Activated naive CD8-positive, alpha-beta T cell treated with anti-CD3 and anti-CD28 coated beads, Interleukin-2, amount 50 U/mL, for 16 hours (primary cell): Measurements from ENCODE around the gene SPTBN4.

Experiments used
- DNase-seq: peaks from one replicate; pipeline ENCODE4 v3.0.0-alpha.2; 2020; ENCODE audit warnings: low read depth, low spot score

Gene SPTBN4

GRCh38 chr19:40603071-40603388 is 136.2 kb downstream of the SPTBN4 start:
- no peak for DNase-seq

DNA sequence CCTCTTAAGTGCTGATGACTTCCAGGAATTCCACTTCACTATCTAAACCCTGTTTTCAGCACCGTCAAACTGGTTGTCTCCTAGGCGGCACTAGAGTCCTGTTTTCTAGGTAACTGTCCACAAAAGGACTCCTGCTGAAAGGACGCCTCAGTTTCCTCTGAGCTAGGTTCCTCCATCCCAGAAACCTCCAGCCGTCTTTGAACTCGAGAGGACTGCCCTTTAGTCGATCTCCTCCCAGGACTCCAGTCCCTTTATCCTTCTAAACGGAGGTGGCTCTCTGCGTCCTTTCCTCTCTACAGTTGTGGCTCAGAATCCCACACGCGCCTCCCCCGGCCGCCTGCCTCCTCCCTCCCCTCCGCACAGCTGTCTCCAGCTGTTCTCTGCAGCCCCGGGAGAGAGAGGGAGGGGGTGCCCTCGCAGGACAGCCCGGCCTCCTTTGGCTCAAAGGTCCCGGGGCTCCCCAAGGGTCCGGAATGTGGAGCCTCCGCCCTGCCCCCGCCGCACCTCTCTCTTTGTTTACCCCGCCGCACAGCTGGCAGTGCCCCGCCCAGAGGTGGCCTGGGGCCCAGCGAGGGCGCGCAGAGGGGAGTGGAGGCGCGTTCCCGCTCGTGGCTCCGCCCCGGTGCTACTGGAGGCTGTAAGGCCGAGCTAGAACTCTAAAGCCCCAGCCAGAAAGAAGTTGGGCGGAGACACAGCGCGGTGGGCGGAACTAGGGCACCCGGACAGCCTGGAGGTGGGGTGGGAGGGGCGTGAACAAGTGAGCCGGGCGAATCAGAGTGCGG is 136.8 kb downstream of the SPTBN4 start:
- peak; percentile 91 for DNase-seq

DNA sequence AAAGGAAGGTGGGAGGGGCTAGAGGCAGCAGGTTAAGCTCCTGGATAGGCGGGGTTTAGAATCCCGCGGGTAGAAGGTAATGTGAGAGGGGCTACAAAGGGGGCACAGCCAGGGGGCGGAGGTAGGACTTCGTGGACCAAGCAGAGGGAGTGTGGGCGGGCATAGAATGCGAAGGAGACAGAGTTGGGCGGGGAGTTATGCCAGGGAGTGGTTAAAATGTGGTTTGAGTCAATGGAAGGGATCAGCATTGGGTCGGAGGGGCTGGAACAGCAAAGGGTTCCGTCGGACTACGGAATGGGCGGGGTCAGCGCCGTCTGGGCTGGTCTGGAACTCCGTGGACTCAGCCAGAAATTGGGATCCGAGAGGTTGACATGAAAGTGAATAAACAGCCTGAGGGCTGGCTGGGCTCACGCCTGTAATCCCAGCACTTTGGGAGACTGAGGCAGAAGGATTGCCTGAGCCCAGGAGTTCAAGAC is 137.4 kb downstream of the SPTBN4 start:
- DNase-seq = no peak

- no peak for DNase-seq
Measured at GRCh38 chr19:40604647-40605215, 137.9 kb downstream of the SPTBN4 start.

DNA sequence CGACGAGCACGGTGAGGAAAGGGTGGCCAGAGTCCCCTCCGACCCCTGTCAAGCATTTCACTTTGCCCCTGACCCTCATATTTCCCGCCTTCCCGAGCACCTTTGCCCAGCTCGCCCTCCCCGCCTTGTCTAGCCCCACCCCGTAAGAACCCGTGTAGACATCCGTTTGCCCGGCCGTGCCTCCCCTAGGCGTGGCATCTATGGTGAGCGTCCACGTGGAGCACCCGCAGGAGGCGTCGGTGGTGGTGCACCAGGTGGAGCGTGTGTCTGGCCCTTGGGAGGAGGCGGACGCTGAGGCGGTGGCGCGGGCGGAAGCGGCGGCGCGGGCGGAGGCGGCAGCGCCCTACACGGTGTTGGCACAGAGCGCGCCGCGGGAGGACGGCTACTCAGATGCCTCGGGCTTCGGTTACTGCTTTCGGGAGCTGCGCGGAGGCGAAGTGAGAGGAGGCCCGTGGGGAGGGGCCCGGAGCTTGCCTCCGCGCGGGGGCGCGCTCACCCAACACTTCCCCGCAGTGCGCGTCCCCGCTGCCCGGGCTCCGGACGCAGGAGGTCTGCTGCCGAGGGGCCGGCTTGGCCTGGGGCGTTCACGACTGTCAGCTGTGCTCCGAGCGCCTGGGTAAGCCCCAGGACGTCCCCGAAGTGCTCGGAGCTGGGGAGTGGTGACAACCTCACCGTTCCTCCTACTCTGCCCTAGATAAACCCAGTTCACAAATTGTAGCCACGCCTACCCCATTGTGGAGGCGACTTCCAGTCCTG is 138.6 kb downstream of the SPTBN4 start:
- DNase-seq = peak; percentile 34

DNA sequence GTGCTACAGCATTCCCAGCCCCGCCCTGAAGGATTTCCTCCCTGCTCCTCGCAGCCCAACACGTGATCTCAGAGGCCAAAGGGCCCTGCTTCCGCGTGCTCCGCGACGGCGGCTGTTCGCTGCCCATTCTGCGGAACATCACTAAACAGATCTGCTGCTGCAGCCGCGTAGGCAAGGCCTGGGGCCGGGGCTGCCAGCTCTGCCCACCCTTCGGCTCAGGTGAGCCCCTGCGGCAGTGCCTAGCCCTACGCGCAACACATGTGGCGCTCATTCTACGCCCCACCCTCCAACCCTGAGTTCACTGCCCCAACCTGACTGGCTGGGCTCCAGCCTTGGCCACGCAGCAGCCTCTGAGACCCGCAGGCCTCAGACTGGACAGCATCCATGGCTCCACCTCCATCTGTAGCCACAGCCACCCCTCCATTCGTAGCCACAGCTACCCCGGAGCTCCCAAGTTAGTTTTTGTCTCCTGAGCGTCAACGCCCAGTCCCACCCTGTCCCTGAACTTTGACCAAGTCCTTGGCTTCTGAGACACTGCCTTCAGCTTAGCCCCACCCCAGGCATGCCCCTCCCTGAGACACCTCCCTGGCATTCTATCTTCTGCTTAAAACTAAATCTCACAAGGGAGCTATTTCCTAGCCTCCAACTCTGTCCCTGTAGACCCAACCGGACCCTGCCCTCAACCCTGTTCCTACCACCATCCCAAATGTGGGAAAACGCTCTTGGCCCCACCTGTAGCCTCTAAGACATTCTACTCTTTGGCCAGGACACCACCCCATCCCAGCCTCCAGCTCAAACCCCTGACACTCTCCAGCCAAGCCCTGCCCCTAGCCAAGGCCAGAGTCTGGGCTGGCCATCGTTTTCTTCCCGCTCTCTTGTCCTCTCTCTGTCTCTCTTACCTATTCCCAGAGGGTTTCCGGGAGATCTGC is 140.8 kb downstream of the SPTBN4 start:
- no peak for DNase-seq

DNA sequence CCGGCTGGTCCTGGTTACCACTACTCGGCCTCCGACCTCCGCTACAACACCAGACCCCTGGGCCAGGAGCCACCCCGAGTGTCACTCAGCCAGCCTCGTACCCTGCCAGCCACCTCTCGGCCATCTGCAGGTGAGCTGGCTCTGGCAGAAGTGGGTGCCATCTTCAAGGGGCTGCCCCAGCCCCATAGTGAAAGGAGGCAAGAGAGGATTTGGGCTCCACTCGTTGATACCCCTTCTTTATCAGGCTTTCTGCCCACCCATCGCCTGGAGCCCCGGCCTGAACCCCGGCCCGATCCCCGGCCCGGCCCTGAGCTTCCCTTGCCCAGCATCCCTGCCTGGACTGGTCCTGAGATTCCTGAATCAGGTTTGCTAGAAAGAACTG is 141.4 kb downstream of the SPTBN4 start:
- DNase-seq = no peak

GRCh38 chr19:40608957-40609356 is 142.2 kb downstream of the SPTBN4 start:
- no peak for DNase-seq

GRCh38 chr19:40609561-40610395 is 143.0 kb downstream of the SPTBN4 start:
- peak; percentile 78 for DNase-seq

DNA sequence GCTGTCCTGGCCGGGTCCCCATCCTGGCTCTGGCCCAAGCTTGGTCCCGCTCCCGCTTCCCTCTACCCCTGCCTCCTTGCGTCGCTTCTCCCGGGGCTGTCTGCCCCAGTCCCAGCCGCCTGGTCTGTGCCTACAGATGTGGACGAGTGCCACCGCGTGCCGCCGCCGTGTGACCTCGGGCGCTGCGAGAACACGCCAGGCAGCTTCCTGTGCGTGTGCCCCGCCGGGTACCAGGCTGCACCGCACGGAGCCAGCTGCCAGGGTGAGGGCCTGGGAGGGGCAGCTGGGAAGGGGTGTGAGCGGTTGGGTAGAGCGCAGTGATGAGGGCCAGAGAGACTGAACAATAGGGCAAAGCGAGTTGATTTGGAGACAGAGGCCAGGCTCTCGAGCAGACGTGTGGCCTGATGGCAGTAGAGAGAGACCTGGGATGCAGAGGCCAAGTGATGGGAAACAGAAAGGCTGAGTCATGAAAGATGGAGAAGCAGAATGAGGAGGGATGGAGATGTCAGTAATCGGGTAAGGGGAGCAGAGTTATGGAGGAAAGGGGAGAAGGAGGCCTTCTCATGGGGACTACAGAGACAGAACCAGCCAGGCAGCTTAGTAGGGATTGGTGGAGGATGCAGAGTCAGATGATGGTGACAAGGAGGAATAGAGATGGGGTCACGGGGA is 143.7 kb downstream of the SPTBN4 start:
- DNase-seq = no peak

DNA sequence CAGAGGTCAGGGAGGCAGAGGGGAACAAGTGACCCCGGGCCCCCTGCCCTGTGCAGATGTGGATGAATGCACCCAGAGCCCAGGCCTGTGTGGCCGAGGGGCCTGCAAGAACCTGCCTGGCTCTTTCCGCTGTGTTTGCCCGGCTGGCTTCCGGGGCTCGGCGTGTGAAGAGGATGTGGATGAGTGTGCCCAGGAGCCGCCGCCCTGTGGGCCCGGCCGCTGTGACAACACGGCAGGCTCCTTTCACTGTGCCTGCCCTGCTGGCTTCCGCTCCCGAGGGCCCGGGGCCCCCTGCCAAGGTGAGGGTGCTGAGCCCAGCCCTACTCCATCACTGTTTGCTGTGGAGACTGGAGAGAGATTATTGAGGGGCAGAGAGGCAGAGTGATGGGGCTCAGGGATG is 144.3 kb downstream of the SPTBN4 start:
- DNase-seq = no peak

GRCh38 chr19:40611900-40612698 is 145.3 kb downstream of the SPTBN4 start:
- DNase-seq = no peak

GRCh38 chr19:40612831-40613689 is 146.3 kb downstream of the SPTBN4 start:
- peak; percentile 65 for DNase-seq

DNA sequence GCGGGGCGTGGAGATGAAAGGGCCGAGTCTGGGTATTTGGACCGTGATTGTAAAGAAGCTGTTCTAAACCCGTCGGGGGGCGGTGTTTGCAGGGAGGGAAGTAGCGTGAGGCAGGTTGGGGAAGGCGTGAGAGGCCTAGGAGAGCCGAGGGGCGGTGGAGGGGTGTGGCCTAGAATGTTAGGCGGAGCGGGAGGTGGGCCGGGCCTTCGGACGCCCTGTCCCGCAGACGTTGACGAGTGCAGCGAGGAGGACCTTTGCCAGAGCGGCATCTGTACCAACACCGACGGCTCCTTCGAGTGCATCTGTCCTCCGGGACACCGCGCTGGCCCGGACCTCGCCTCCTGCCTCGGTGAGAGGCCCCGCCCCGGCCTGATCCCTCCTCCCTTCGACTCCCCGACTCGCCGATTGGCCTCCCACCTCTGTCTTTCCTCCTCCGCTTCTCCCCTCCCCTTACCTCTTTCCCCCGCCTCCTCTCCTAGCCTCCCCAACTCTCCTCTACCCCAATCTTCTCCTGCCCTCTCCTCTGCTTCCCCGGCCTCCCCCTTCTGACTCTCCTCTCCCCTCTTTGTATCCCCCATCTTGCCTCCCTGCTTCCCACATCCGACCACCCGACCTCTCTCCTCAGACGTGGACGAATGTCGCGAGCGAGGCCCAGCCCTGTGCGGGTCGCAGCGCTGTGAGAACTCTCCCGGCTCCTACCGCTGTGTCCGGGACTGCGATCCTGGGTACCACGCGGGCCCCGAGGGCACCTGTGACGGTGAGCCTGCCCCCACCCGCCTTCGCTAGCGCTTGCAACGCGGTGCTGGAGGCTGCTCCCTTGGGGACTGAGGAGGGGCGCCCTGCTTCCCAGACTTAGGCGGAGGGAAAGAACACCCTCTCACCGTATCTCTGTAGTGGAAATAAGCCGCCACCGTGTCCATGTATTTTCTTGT is 147.2 kb downstream of the SPTBN4 start:
- peak; percentile 78 for DNase-seq

- DNase-seq = peak; percentile 95
Measured at GRCh38 chr19:40614622-40615411, 148.0 kb downstream of the SPTBN4 start.

- no peak for DNase-seq
Measured at GRCh38 chr19:40616178-40616577, 149.4 kb downstream of the SPTBN4 start.
